T-cell (primary cell): Measurements from ENCODE around the gene DYSF. TPM values are rescaled to one million over a fixed set of nuclear protein-coding genes. Genes with fewer than 3 reads are reported as not detected.
A peak's percentile ranks its signal among the peaks of the same experiment; 100 is the strongest.
"Not testable (repeated sequence)": the region's sequence is repeated elsewhere in the genome, so short reads cannot be mapped to it uniquely, and the experiment has no call there.

Experiments
- ATAC-seq, 4 experiments: fragments of 200-7000 bp in 3 of 4; fragments of 150-1000 bp in 1 of 4; cut with Tn5 transposase; replicated peaks in 1 of 4; 1 replicate in 3 of 4; 2 replicates in 1 of 4; pipeline ENCODE4 v1.10.0; 2021; ENCODE audit warnings: moderate library complexity in 3 of 4, mild to moderate bottlenecking in 2 of 4, moderate number of reproducible peaks in 1 of 4
- CTCF ChIA-PET, 2 donors: fragments of 300-600 bp; sonication (Branson Sonifier 250); formaldehyde crosslinking; loops; one replicate each; lab custom pipeline; 2022; ENCODE audit warnings: antibody characterized with exemption in 2 of 2; lab: Charles Lee
- POLR2A ChIA-PET, 2 donors: fragments of 300-600 bp; sonication (Branson Sonifier 250); formaldehyde crosslinking; loops; one replicate each; lab custom pipeline; 2022; ENCODE audit warnings: antibody characterized with exemption in 2 of 2; lab: Charles Lee
- DNase-seq, 35 experiments: peaks; one replicate each; pipeline versions ENCODE4 v3.0.0 to v3.0.0-alpha.2; 2013 to 2023
- H3K27ac ChIP-seq: one replicate; pipeline ENCODE4 v1.5.1; 2013; ENCODE audit warnings: low read length
- H3K27me3 ChIP-seq, 2 experiments: replicated peaks in 1 of 2; 1 replicate in 1 of 2; 2 replicates in 1 of 2; pipeline versions ENCODE4 v1.6.1 to v1.7.0; 2013; ENCODE audit warnings: low read length in 1 of 2, mixed read lengths in 1 of 2; ENCODE audit not compliant: control insufficient read depth in 2 of 2, insufficient read depth in 2 of 2; ENCODE audit errors: extremely low read depth in 1 of 2
- H3K36me3 ChIP-seq, 2 donors: 1 replicate in 1 of 2; 2 replicates in 1 of 2; pipeline versions ENCODE4 v1.6.1 to v1.7.0; 2013; ENCODE audit warnings: low read length in 1 of 2; ENCODE audit not compliant: control insufficient read depth in 2 of 2, insufficient read depth in 1 of 2; ENCODE audit errors: extremely low read depth in 1 of 2
- H3K4me1 ChIP-seq, 2 experiments: 1 replicate in 1 of 2; 2 replicates in 1 of 2; pipeline versions ENCODE4 v1.6.1 to v1.7.0; 2013; ENCODE audit warnings: low read length in 2 of 2, mixed read lengths in 1 of 2; ENCODE audit not compliant: insufficient read depth in 2 of 2, control insufficient read depth in 1 of 2; ENCODE audit errors: extremely low read depth in 1 of 2
- H3K4me3 ChIP-seq, 2 donors: 1 replicate in 1 of 2; 2 replicates in 1 of 2; pipeline versions ENCODE4 v1.5.1 to v1.7.0; 2013; ENCODE audit warnings: mild to moderate bottlenecking in 2 of 2, low read length in 1 of 2, moderate library complexity in 1 of 2; ENCODE audit not compliant: control insufficient read depth in 1 of 2; ENCODE audit errors: extremely low read depth in 1 of 2
- H3K9me3 ChIP-seq: 2 replicates; pipeline ENCODE4 v1.7.0; 2013
- H3K27ac Mint-ChIP-seq, 2 donors: one replicate each; pipeline ENCODE4 v1.8.0; 2020 to 2021; ENCODE audit warnings: mild to moderate bottlenecking in 2 of 2, mixed read lengths in 2 of 2
- H3K27me3 Mint-ChIP-seq, 2 donors: one replicate each; pipeline ENCODE4 v1.8.0; 2021 to 2022; ENCODE audit warnings: mixed read lengths in 2 of 2
- H3K36me3 Mint-ChIP-seq: one replicate; pipeline ENCODE4 v1.8.0; 2021; ENCODE audit warnings: mixed read lengths
- H3K4me1 Mint-ChIP-seq, 3 donors: one replicate each; pipeline ENCODE4 v1.8.0; 2020 to 2022; ENCODE audit warnings: mixed read lengths in 3 of 3, mild to moderate bottlenecking in 1 of 3
- H3K4me3 Mint-ChIP-seq, 3 donors: one replicate each; pipeline ENCODE4 v1.8.0; 2020 to 2022; ENCODE audit warnings: mild to moderate bottlenecking in 3 of 3, mixed read lengths in 3 of 3, moderate library complexity in 3 of 3
- H3K9me3 Mint-ChIP-seq, 3 donors: one replicate each; pipeline ENCODE4 v1.8.0; 2020 to 2022; ENCODE audit warnings: mixed read lengths in 3 of 3
- WGBS: methylation state at CpG from one replicate; pipeline ENCODE4 v1.1.5; 2013; ENCODE audit warnings: missing lambda C conversion rate; ENCODE audit not compliant: insufficient coverage; 5-methylcytosine and 5-hydroxymethylcytosine counted together
- total RNA-seq, 35 experiments: library from RNA in 6 of 35; stranded (reverse) in 6 of 35; fragments of 120-200 nt in 1 of 35; gene quantifications; one replicate each; pipeline versions ENCODE4 v1.2.1 to v1.2.4 and lab custom pipeline; 2013 to 2026

Gene DYSF
- total RNA-seq: 1 to 10 TPM in 3 of 5 donors, under 1 TPM in 2; 0.56 to 3.4 (median 1.9) TPM
- 2.0 TPM for total RNA-seq (2013)
- 0.06 to 8.1 (median 1.9) reads per million in 29 experiments for total RNA-seq (lab: John Stamatoyannopoulos, UW)

- peaks cover 24 to 37% (median 28%) of the 10 kb centered on the region in 3 donors for H3K4me1 Mint-ChIP-seq
- no peaks in the 10 kb centered on the region for H3K9me3 Mint-ChIP-seq
- ChIA-PET POLR2A (no interaction called here), CTCF (no interaction called here)
- Histone ChIP-seq H3K4me3 (peak within 1 kb of the TSS; percentile 44 to 68), H3K9me3 (no peaks in the 10 kb centered on the region), H3K36me3 (no peaks in the 10 kb centered on the region), H3K27me3 (peaks cover 4 to 43% of the 10 kb centered on the region in 2 experiments), H3K4me1 (peaks cover 3 to 50% of the 10 kb centered on the region in 2 experiments), H3K27ac (no peak within 1 kb of the TSS)
- H3K27me3 Mint-ChIP-seq: peaks cover 39 to 50% of the 10 kb centered on the region in 2 donors
- DNase-seq (peak in 6 of 35 experiments; percentile 1 to 23 (median 6)), ATAC-seq (peak; percentile 46 to 59 (median 54))
- no peak within 1 kb of the TSS for H3K27ac Mint-ChIP-seq
- no peaks in the 10 kb centered on the region for H3K36me3 Mint-ChIP-seq
- 5% methylated on average over 58 of the region's 66 CpGs for WGBS
- peak within 1 kb of the TSS; percentile 61 to 73 (median 62) for H3K4me3 Mint-ChIP-seq
Measured at GRCh38 chr2:71453404-71454220, at the start of gene DYSF. DYSF (plus strand) TSS chr2:71453561.

GRCh38 chr2:71409611-71410010, 43.8 kb upstream of the DYSF start:
- H3K27ac Mint-ChIP-seq: peak overlapping the region; percentile 9 to 30
- WGBS: no CpG with 5 or more reads among the region's 3 CpGs

GRCh38 chr2:71410696-71411095, 42.7 kb upstream of the DYSF start:
- CTCF ChIA-PET: no interaction called here
- Mint-ChIP-seq H3K9me3 (peaks cover 2 to 4% (median 3%) of the 10 kb centered on the region in 3 donors), H3K4me3 (no peak overlapping the region), H3K27me3 (no peaks in the 10 kb centered on the region), H3K36me3 (peaks cover 39% of the 10 kb centered on the region), H3K4me1 (peaks cover 0 to 5% (median 2%) of the 10 kb centered on the region in 3 donors), H3K27ac (peak overlapping the region; percentile 32 to 62)
- Histone ChIP-seq H3K4me1 (no peaks in the 10 kb centered on the region), H3K9me3 (no peaks in the 10 kb centered on the region), H3K27ac (no peak overlapping the region), H3K4me3 (no peak overlapping the region), H3K36me3 (peaks cover 0 to 23% of the 10 kb centered on the region in 2 donors), H3K27me3 (no peaks in the 10 kb centered on the region)
- POLR2A ChIA-PET: no interaction called here
- WGBS: no CpG with 5 or more reads among the region's 4 CpGs
- DNase-seq: no peak
- ATAC-seq: no peak

More at GRCh38 chr2:71409611-71410010, 43.8 kb upstream of the DYSF start:
- H3K4me3 Mint-ChIP-seq: no peak overlapping the region
- peaks cover 2 to 4% (median 3%) of the 10 kb centered on the region in 3 donors for H3K9me3 Mint-ChIP-seq
- no peak for DNase-seq
- ATAC-seq: no peak
- Histone ChIP-seq H3K4me3 (no peak overlapping the region), H3K4me1 (no peaks in the 10 kb centered on the region), H3K9me3 (no peaks in the 10 kb centered on the region), H3K27me3 (no peaks in the 10 kb centered on the region), H3K36me3 (peaks cover 0 to 30% of the 10 kb centered on the region in 2 donors), H3K27ac (no peak overlapping the region)
- peaks cover 48% of the 10 kb centered on the region for H3K36me3 Mint-ChIP-seq
- ChIA-PET POLR2A (no interaction called here), CTCF (no interaction called here)
- H3K4me1 Mint-ChIP-seq: peaks cover 0 to 11% (median 2%) of the 10 kb centered on the region in 3 donors
- H3K27me3 Mint-ChIP-seq: no peaks in the 10 kb centered on the region

- H3K36me3 ChIP-seq, ATAC-seq, H3K9me3 ChIP-seq, H3K4me3 ChIP-seq, H3K4me1 ChIP-seq, H3K27ac ChIP-seq, H3K27me3 Mint-ChIP-seq, H3K27me3 ChIP-seq, H3K9me3 Mint-ChIP-seq, H3K36me3 Mint-ChIP-seq: not testable (repeated sequence)
- Mint-ChIP-seq H3K4me1 (peaks cover 11 to 21% (median 15%) of the 10 kb centered on the region in 3 donors), H3K4me3 (peak overlapping the region; percentile 82 to 85 (median 83)), H3K27ac (peak overlapping the region; percentile 16 to 72)
- POLR2A ChIA-PET: interaction anchor here (1.1 to 1.5 kb wide), 2 partner anchors 84 to 85 kb away, joined by 5 to 11 read pairs; partner anchors contain the start of gene ZNF638 (in 1 of the 2)
- CTCF ChIA-PET: interaction anchor here in 1 of 2 donors (1.5 to 2.2 kb wide), 2 partner anchors 85 to 190 kb away, joined by 3 to 16 read pairs; partner anchors contain the start of genes PAIP2B and ZNF638
- WGBS: no CpG with 5 or more reads among the region's 15 CpGs
- DNase-seq: peak in 34 of 35 experiments; percentile 3 to 78 (median 36)
Measured at GRCh38 chr2:71416866-71417265, 36.5 kb upstream of the DYSF start.

- peak overlapping the region; percentile 73 for H3K27ac ChIP-seq
- no peaks in the 10 kb centered on the region for H3K9me3 ChIP-seq
- H3K4me1 ChIP-seq: peaks cover 0 to 2% of the 10 kb centered on the region in 2 experiments
- peaks cover 0 to 1% of the 10 kb centered on the region in 2 donors for H3K36me3 ChIP-seq
- peaks cover 5% of the 10 kb centered on the region for H3K36me3 Mint-ChIP-seq
- H3K9me3 Mint-ChIP-seq: no peaks in the 10 kb centered on the region
- peak in 4 of 35 experiments; percentile 0 to 58 (median 6) for DNase-seq
- peak in 3 of 4 experiments; percentile 47 to 66 (median 52) for ATAC-seq
- CTCF ChIA-PET: interaction anchor here in 1 of 2 donors (0.6 to 2.2 kb wide), 3 partner anchors 85 to 199 kb away, joined by 3 to 16 read pairs (median 4); partner anchors contain the start of genes PAIP2B and ZNF638
- peak overlapping the region in 1 of 2 donors; percentile 34 for H3K4me3 ChIP-seq
- peak overlapping the region; percentile 82 to 85 (median 83) for H3K4me3 Mint-ChIP-seq
- peak overlapping the region; percentile 87 to 94 for H3K27ac Mint-ChIP-seq
- peaks cover 11 to 21% (median 15%) of the 10 kb centered on the region in 3 donors for H3K4me1 Mint-ChIP-seq
- H3K27me3 ChIP-seq: no peaks in the 10 kb centered on the region
- POLR2A ChIA-PET: interaction anchor here (0.6 to 1.5 kb wide), 4 partner anchors 64 to 791 kb away, joined by 3 to 11 read pairs (median 4); partner anchors contain the start of gene ZNF638 (in 1 of the 2)
- WGBS: no CpG with 5 or more reads among the region's 16 CpGs
- H3K27me3 Mint-ChIP-seq: no peaks in the 10 kb centered on the region
Measured at GRCh38 chr2:71417300-71418202, 35.8 kb upstream of the DYSF start.
